NCI-H146 (cell line): Measurements from ENCODE around the gene TENT5C.

Experiments used
- DNase-seq: peaks from one replicate; lab custom pipeline; 2025; lab: John Stamatoyannopoulos, UW

Gene TENT5C

GRCh38 chr1:117592155-117592554, 13.7 kb upstream of the TENT5C start:
- no peak for DNase-seq

GRCh38 chr1:117594261-117594990, 11.4 kb upstream of the TENT5C start:
- DNase-seq: no peak

- no peak for DNase-seq
These were observed 9.7 kb upstream of the TENT5C start for GRCh38 chr1:117596023-117596720.

GRCh38 chr1:117598489-117598888, 7.4 kb upstream of the TENT5C start:
- no peak for DNase-seq

- DNase-seq: peak; percentile 52
These were observed 6.3 kb upstream of the TENT5C start for GRCh38 chr1:117599286-117600221.

GRCh38 chr1:117600325-117600943, 5.4 kb upstream of the TENT5C start:
- DNase-seq: no peak

GRCh38 chr1:117600966-117601365, 4.9 kb upstream of the TENT5C start:
- DNase-seq: no peak

- no peak for DNase-seq
These were observed 3.0 kb upstream of the TENT5C start for GRCh38 chr1:117602862-117603261.

GRCh38 chr1:117605164-117605773, 579 bp upstream of the TENT5C start:
- DNase-seq: peak; percentile 64

- peak; percentile 23 for DNase-seq
These were observed 992 bp downstream of the TENT5C start for GRCh38 chr1:117606649-117607430.

- no peak for DNase-seq
These were observed 1.6 kb downstream of the TENT5C start for GRCh38 chr1:117607471-117607870.

GRCh38 chr1:117608115-117608615, 2.3 kb downstream of the TENT5C start:
- DNase-seq: no peak

- DNase-seq: no peak
These were observed 2.9 kb downstream of the TENT5C start for GRCh38 chr1:117608758-117609157.

GRCh38 chr1:117609471-117609911, 3.6 kb downstream of the TENT5C start:
- no peak for DNase-seq

- DNase-seq: no peak
These were observed 4.2 kb downstream of the TENT5C start for GRCh38 chr1:117610036-117610435.

GRCh38 chr1:117611121-117611601, 5.3 kb downstream of the TENT5C start:
- DNase-seq: no peak

- DNase-seq: no peak
These were observed 6.1 kb downstream of the TENT5C start for GRCh38 chr1:117611894-117612483.

- no peak for DNase-seq
These were observed 6.8 kb downstream of the TENT5C start for GRCh38 chr1:117612517-117613248.
